Endometrium (tissue), 2 donors: ENCODE measurements around the gene PTPRG.
A peak's percentile ranks its signal among the peaks of the same experiment; 100 is the strongest.

Experiments used
- FAIRE-seq: peaks from 2 replicates; lab custom pipeline; 2012; peaks lifted over from hg19 to GRCh38; lab: Jason Lieb, UNC
- donor health status: control.
- donor health status: control.

Gene PTPRG

GRCh38 chr3:61896251-61896650 is 334.9 kb downstream of the PTPRG start:
- FAIRE-seq = no peak

DNA sequence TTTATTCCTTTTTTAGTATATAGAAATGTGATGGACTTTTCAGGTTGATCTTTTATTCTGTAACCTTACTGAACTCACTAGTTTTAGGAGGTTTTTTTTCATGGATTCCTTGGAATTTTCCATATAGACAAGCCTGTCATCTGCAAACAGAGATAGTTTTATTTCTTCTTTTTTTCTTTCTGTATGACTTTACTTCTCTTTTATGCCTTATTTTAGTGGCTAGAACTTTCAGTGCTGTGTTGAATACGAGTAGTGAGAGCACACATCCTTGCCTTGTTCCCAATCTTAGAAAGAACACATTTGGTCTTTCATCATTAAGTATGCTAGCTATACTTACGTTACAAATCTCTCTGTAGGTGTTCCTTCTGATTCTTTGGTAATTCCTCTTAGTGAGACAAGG is 336.5 kb downstream of the PTPRG start:
- no peak for FAIRE-seq

- FAIRE-seq = peak; percentile 82
Observed at GRCh38 chr3:61899700-61900462, 338.5 kb downstream of the PTPRG start.

DNA sequence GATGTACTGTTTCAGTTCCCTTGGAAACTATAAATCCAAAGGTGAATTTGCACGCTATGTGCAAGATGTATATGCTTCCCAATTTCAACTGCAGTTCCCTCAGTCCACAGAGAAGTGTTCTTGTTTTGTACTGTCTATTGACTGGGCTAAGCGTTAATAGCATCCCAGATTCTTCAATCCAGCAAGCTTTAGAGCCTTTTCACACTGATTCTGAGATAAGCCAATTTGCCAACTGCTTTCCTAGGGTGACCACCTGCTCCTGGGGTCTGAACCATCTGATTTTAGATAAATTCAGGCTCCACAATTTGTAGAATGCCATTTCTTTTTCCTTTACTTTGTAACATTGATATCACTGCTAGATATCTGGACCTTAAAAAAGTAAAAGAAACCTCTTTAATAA is 340.1 kb downstream of the PTPRG start:
- FAIRE-seq = no peak

- no peak for FAIRE-seq
Observed at GRCh38 chr3:61901986-61902385, 340.6 kb downstream of the PTPRG start.

GRCh38 chr3:61903074-61903473 is 341.7 kb downstream of the PTPRG start:
- FAIRE-seq = no peak

- FAIRE-seq = no peak
Observed at GRCh38 chr3:61903931-61904657, 342.7 kb downstream of the PTPRG start.

DNA sequence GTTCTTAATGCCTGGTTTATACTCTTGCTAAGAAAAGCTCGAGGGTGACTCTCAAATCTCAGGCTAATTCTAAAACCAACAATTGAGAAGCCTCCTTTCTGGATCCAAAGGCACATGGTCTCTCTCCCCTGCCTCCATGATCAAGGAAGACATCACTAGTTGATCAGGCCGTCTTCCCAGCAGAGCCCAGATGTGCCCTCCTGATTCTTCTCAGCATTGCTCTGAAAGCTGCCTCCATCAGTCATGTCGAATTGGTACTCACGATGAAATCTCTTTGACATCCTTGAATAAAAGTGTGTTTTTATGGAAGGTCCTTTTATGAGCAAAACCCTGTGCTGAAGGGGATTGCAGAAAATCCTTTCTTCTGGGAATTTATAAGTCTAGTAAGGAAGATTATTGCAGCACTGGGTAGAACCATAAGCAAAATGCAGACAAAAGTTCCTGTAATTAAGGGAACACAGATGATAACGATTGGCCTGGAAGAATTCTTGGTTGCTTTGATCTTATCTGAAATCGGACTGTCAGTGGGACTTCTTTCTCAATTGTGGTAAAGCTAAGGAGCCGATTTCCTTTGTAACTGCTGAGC is 345.9 kb downstream of the PTPRG start:
- no peak for FAIRE-seq

DNA sequence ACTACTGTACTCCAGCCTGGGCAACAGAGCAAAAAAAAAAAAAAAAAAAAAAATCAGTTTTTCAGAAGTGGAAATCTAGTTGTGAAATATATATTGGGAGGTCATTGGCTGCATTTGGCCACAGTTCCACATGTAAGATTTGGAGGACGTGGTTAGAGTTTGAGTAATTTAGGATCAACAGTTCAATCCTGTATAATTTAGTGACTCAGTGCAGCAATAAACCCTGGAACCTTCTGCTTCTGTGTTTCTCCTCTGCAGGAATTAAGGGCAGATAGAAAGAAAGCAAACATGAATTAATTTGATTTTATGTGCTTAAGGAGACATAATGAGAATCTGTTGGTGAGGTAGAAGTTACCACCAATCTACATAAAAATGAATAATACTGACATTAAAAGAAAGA is 347.0 kb downstream of the PTPRG start:
- FAIRE-seq = no peak

DNA sequence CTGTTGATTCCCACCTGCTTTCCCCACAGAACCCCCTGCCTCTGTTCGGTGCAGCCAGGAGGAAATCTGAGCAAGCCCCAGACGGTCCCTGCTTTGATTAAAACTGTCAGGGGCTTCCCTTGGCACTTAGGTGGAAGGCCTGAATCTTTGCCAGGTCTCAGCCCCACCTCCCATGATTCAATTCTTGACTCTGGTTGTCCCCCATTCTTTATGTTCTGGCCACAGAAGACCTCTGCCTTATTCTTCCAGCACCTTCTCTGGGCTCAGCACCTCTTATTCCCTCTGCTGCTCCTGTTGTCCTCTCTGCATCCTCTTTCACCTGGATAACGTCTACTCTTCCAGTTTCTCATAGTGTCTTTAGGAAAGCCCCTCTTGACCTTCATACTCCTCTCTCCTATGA is 349.4 kb downstream of the PTPRG start:
- no peak for FAIRE-seq

- FAIRE-seq = no peak
Observed at GRCh38 chr3:61912158-61912557, 350.8 kb downstream of the PTPRG start.

GRCh38 chr3:61913701-61914100 is 352.3 kb downstream of the PTPRG start:
- FAIRE-seq = no peak

DNA sequence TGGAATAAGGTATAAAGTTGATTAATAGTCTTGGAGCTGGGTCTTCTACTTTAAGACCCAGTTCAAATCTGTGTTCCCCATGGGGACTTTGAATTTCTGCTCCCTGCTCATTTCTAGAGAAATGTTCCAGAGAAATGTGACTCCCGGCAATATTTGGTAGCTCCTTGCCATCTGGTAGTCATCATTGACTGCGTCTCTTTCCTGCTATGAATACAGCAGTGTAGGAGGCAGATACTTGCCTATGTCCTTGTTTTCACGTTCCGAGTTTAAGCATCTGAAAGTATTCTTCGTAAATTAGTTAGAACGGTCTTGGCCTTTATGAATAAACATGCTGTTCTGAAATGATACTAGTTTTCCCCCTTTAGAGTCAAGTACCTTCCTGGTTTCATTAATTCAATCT is 352.9 kb downstream of the PTPRG start:
- FAIRE-seq = no peak

DNA sequence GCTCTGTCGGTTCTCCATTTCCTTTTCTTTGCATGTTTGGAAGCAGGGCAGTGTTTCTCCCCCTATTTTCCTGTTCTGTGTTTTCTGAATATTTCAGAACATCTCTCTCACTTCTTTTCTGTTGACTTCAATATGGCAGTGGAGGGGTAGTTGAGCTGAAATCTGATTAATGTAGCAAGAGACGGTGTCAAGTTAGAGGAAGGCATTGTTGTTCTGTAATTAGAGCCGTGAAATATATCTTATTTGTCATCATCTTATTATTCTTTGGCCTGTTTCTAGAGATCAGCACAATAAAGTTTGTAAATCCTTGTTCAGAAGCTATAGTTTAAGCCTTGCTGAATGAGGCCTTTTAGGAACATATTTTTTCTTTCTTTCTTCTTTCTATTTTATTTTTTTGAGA is 353.9 kb downstream of the PTPRG start:
- no peak for FAIRE-seq

GRCh38 chr3:61919371-61919770 is 358.0 kb downstream of the PTPRG start:
- FAIRE-seq = no peak

GRCh38 chr3:61922118-61922517 is 360.7 kb downstream of the PTPRG start:
- FAIRE-seq = no peak

GRCh38 chr3:61924090-61924735 is 362.8 kb downstream of the PTPRG start:
- no peak for FAIRE-seq

DNA sequence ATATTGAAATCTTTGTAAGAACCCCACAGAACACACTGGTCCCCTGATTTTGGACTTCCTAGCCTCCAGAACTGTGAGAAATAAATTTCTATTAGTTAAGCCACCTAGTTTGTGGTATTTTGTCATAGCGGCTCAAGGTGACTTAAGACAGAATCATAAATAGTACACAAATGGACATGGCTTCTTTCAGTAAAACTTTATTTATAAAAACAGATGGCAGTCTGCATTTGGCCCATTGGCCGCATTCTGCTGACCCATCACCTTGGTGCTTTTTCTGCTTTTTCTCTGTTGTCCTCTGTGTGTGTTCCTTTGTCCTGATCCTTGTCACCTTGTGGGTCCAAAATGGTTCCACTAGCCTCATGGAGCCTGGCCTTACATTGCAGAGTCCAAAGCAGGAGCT is 363.6 kb downstream of the PTPRG start:
- no peak for FAIRE-seq

- FAIRE-seq = no peak
Observed at GRCh38 chr3:61925721-61926120, 364.4 kb downstream of the PTPRG start.

- FAIRE-seq = no peak
Observed at GRCh38 chr3:61926923-61927322, 365.6 kb downstream of the PTPRG start.

- FAIRE-seq = no peak
Observed at GRCh38 chr3:61927332-61927731, 366.0 kb downstream of the PTPRG start.

- FAIRE-seq = no peak
Observed at GRCh38 chr3:61928039-61928438, 366.7 kb downstream of the PTPRG start.

DNA sequence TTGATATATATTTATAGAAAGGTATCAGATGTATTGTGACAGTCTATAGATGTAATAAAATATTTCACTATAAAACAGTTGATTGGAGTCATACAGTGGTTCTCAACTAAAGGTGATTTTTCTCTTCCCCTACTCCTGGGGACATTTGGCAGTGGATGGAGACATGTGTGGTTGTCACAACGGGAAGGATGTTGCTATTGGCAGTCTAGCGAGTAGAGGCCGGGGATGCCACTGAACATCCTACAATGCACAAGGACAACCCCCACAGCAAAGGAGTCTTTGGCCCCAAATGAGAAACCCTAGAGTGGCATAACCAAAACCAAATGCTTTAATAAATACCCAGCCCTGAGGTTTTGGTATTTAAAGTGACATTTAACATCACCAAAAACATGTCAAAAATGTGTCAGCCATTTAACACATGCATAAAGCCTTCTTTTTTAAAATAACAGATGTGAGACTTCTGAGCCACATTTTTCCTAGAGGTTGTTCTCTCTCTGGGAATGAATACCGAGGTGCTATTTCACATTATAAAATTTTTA is 367.5 kb downstream of the PTPRG start:
- no peak for FAIRE-seq
